BJ (cell line): ENCODE measurements around the gene ZC2HC1C. TPM values are rescaled to one million over a fixed set of nuclear protein-coding genes. Genes with fewer than 3 reads are reported as not detected.

Experiments
- CTCF ChIA-PET: fragments of 350-600 bp; formaldehyde crosslinking; extraction: SDS; loops from one replicate; lab custom pipeline; 2021; ENCODE audit warnings: antibody characterized with exemption, inconsistent platforms; lab: Yijun Ruan, JAX
- POLR2A ChIA-PET: fragments of 300-600 bp; sonication (Branson Sonifier 250); formaldehyde crosslinking; extraction: SDS; loops from one replicate; lab custom pipeline; 2021; ENCODE audit warnings: antibody characterized with exemption; lab: Charles Lee
- DNase-seq: peaks from one replicate; pipeline ENCODE4 v3.0.0-alpha.2; 2011; ENCODE audit warnings: low read depth
- H3K27me3 ChIP-seq: 2 replicates; pipeline ENCODE4 v1.6.0; 2011; ENCODE audit warnings: low read length; ENCODE audit not compliant: control insufficient read depth, insufficient read depth
- H3K36me3 ChIP-seq: 2 replicates; pipeline ENCODE4 v1.5.1; 2011; ENCODE audit warnings: low read length; ENCODE audit not compliant: control insufficient read depth, insufficient read depth
- H3K4me3 ChIP-seq: 2 replicates; pipeline ENCODE4 v1.5.1; 2011; ENCODE audit warnings: low read depth, mild to moderate bottlenecking, control low read depth, low read length
- polyA plus RNA-seq: library from polyadenylated mRNA; depleted of rRNA; stranded (reverse); fragments of >200 nt; gene quantifications from 2 replicates; pipeline ENCODE4 v1.2.3, GENCODE V29; 2011
- TF ChIP-seq, protein P1 (sequence below): IDR thresholded peaks from 2 replicates; pipeline ENCODE4 v1.5.1; 2011; ENCODE audit warnings: low read depth, mild to moderate bottlenecking, control low read depth, inconsistent platforms, low read length, moderate library complexity; ENCODE audit not compliant: insufficient read depth

ZC2HC1C gene
- polyA plus RNA-seq, 1 experiment, result 0.85 TPM

DNA sequence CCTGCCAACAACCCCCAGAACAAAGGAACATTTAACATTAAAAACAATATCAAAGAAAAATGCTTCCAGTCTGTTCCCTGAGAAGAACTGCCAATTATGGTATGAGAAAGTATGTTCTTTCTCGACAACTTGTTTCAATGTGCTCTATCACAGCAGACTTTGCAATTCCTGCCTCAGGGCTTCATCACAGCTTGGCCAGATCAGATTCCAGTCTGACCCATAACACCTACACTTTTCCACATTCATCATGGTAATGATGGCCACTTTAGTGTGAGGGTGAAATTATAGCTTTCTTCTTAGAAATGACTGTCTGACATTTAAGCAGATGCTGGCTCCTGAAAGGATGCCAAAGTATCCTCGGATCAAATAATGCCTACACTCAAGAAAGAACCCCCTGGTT lies 40.4 kb downstream of the ZC2HC1C start:
- Histone ChIP-seq H3K27me3 (no peaks in the 10 kb centered on the region), H3K4me3 (no peak overlapping the region), H3K36me3 (peaks cover 24% of the 10 kb centered on the region)
- DNase-seq, result no peak
- ChIA-PET POLR2A (interaction anchor here (0.5 kb wide), 1 partner anchor 30 kb away, joined by 5 read pairs; no protein-coding TSS in a partner anchor), CTCF (no interaction called here)
- TF ChIP-seq, protein P1, sequence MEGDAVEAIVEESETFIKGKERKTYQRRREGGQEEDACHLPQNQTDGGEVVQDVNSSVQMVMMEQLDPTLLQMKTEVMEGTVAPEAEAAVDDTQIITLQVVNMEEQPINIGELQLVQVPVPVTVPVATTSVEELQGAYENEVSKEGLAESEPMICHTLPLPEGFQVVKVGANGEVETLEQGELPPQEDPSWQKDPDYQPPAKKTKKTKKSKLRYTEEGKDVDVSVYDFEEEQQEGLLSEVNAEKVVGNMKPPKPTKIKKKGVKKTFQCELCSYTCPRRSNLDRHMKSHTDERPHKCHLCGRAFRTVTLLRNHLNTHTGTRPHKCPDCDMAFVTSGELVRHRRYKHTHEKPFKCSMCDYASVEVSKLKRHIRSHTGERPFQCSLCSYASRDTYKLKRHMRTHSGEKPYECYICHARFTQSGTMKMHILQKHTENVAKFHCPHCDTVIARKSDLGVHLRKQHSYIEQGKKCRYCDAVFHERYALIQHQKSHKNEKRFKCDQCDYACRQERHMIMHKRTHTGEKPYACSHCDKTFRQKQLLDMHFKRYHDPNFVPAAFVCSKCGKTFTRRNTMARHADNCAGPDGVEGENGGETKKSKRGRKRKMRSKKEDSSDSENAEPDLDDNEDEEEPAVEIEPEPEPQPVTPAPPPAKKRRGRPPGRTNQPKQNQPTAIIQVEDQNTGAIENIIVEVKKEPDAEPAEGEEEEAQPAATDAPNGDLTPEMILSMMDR, result no peak

- Histone ChIP-seq H3K36me3 (peaks cover 14% of the 10 kb centered on the region), H3K27me3 (no peaks in the 10 kb centered on the region), H3K4me3 (no peak overlapping the region)
- DNase-seq, result no peak
- POLR2A ChIA-PET, result no interaction called here
- CTCF ChIA-PET, result no interaction called here
- TF ChIP-seq, protein P1, result no peak
Observed at GRCh38 chr14:75113932-75114539, 44.6 kb downstream of the ZC2HC1C start.

- POLR2A ChIA-PET, result no interaction called here
- H3K36me3 ChIP-seq, result no peaks in the 10 kb centered on the region; the same call in none of the 2 replicates
- H3K4me3 ChIP-seq, result no peak overlapping the region
- CTCF ChIA-PET, result no interaction called here
- TF ChIP-seq, protein P1, result no peak
- no peaks in the 10 kb centered on the region for H3K27me3 ChIP-seq
- DNase-seq, result no peak
Observed at GRCh38 chr14:75119056-75119455, 49.6 kb downstream of the ZC2HC1C start.

GRCh38 chr14:75120541-75121291 lies 51.3 kb downstream of the ZC2HC1C start:
- POLR2A ChIA-PET, result no interaction called here
- CTCF ChIA-PET, result interaction anchor here (0.8 kb wide), 1 partner anchor 15 kb away, joined by 4 read pairs; no protein-coding TSS in a partner anchor
- H3K36me3 ChIP-seq, result no peaks in the 10 kb centered on the region; the same call in 1 of the 2 replicates

DNA sequence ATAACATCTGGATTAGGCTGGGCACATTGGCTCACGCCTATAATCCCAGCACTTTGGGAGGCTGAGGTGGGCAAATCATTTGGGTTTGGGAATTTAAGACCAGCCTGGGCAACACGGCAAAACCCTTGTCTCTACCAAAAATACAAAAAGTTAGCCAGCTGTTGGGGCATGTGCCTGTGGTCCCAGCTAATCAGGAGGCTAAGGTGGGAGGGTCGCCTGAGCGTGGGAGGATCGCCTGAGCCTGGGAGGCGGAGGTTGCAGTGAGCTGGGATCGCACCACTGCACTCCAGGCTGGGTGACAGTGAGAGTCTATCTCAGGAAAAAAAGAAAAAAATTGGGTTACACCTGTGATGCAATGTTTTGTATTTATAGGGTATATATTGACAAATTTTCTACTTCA lies 52.1 kb downstream of the ZC2HC1C start:
- POLR2A ChIA-PET, result no interaction called here
- H3K27me3 ChIP-seq, result no peaks in the 10 kb centered on the region
- TF ChIP-seq, protein P1, result no peak
- CTCF ChIA-PET, result interaction anchor here (0.6 kb wide), 1 partner anchor 216 kb away, joined by 5 read pairs; no protein-coding TSS in a partner anchor
- H3K36me3 ChIP-seq, result no peaks in the 10 kb centered on the region; the same call in 1 of the 2 replicates
- DNase-seq, result no peak
- no peak overlapping the region for H3K4me3 ChIP-seq

More at GRCh38 chr14:75120541-75121291, 51.3 kb downstream of the ZC2HC1C start:
- Histone ChIP-seq H3K27me3 (no peaks in the 10 kb centered on the region), H3K4me3 (no peak overlapping the region)
- TF ChIP-seq, protein P1, result no peak
- no peak for DNase-seq
